ENCODE data around the gene GRID2. TPM values are rescaled to one million over a fixed set of nuclear protein-coding genes. Genes with fewer than 3 reads are reported as not detected.

The GRID2 gene
- total and polyA plus RNA-seq, 2 of the 4 experiments (the other 2 are of a cell fraction), result under 0.01 TPM; not detected in 1

- Histone ChIP-seq H3K4me2 (ENCODE audit: low read depth, low read length) (no peak overlapping the region), H4K5ac (ENCODE audit: low read depth, low read length) (no peak overlapping the region), H3K27ac (ENCODE audit: insufficient read depth, low read length) (no peak overlapping the region), H3K9me3 (ENCODE audit: control insufficient read depth, insufficient read depth, low read length) (no peaks in the 10 kb centered on the region), H3K18ac (ENCODE audit: low read depth, low read length) (no peak overlapping the region), H3K27me3 (ENCODE audit: control insufficient read depth, insufficient read depth, low read length) (no peaks in the 10 kb centered on the region), H3K4me1 (ENCODE audit: control insufficient read depth, insufficient read depth, low read length) (no peaks in the 10 kb centered on the region), H3K9me1 (ENCODE audit: insufficient read depth, low read length) (no peaks in the 10 kb centered on the region), H4K91ac (ENCODE audit: insufficient read depth, low read depth, low read length) (no peak overlapping the region), H3K36me3 (ENCODE audit: control insufficient read depth, insufficient read depth, low read length) (no peaks in the 10 kb centered on the region), H3K23ac (ENCODE audit: low read depth, low read length) (no peak overlapping the region), H2BK20ac (ENCODE audit: low read depth, low read length) (no peak overlapping the region), H2BK5ac (ENCODE audit: low read depth, low read length, poor library complexity, severe bottlenecking) (no peak overlapping the region), H3K4me3 (ENCODE audit: insufficient read depth, low read depth, low read length) (no peak overlapping the region), H3K56ac (ENCODE audit: extremely low read depth, insufficient read depth, low read length) (no peak overlapping the region), H2AK5ac (ENCODE audit: low read depth, low read length) (no peak overlapping the region), H2BK15ac (ENCODE audit: low read depth, low read length) (no peak overlapping the region), H3K14ac (replicated peaks; ENCODE audit: low read depth, low read length) (no peak overlapping the region), H3K4ac (ENCODE audit: low read depth, low read length) (no peak overlapping the region), H3K9ac (ENCODE audit: low read depth, low read length) (no peak overlapping the region), H4K20me1 (ENCODE audit: insufficient read depth, low read length) (no peaks in the 10 kb centered on the region), H2AK9ac (replicated peaks; ENCODE audit: low read depth, low read length, poor library complexity) (no peak overlapping the region), H2AFZ (replicated peaks; ENCODE audit: low read length, poor library complexity) (no peak overlapping the region), H2BK120ac (ENCODE audit: low read depth, low read length) (no peak overlapping the region), H4K8ac (ENCODE audit: low read depth in 2 of 2, low read length in 2 of 2) (no peak overlapping the region), H3K79me1 (ENCODE audit: low read depth in 1 of 2, low read length in 2 of 2) (no peaks in the 10 kb centered on the region)
- BruUV-seq (replicated peaks), result no TSS peak
- intact Hi-C loops (cut with micrococcal nuclease), result no loop called here
- ATAC-seq (ENCODE audit: low read depth) (no peak), DNase-seq (no peak)
- TF ChIP-seq CTCF (conservative IDR thresholded peaks at IDR 0.05; ENCODE audit: low read depth, low read length), result no peak
- TF ChIP-seq POLR2A (IDR thresholded peaks at IDR 0.05; ENCODE audit: low read depth, low read length), result no peak
- no peak for TF ChIP-seq RCOR1 (IDR thresholded peaks at IDR 0.05; ENCODE audit: insufficient replicate concordance, low read length)
- no peak for TF ChIP-seq MXI1 (IDR thresholded peaks at IDR 0.05; ENCODE audit: borderline replicate concordance, low read depth, low read length)
- CTCF ChIA-PET, result no interaction called here
- WGBS, 2 experiments (ENCODE audit: extremely low coverage in 2 of 2, insufficient read length in 1 of 2), result no CpG with 5 or more reads among the region's 3 CpGs
- in situ Hi-C loops (cut with MboI; ENCODE audit: low sequenced_read_pairs), result no loop called here
- POLR2A ChIA-PET (ENCODE audit: unreplicated experiment), result no interaction called here
- dilution Hi-C loops (cut with HindIII; ENCODE audit: low sequenced_read_pairs, unreplicated experiment), result no loop called here
Observed at GRCh38 chr4:93461541-93461940, 1157.8 kb downstream of the GRID2 start.
